Smooth muscle cell (in vitro differentiated cells): ENCODE results near the gene ANKRD7. TPM values are rescaled to one million over a fixed set of nuclear protein-coding genes. Genes with fewer than 3 reads are reported as not detected.

Experiments used
- DNase-seq: peaks from one replicate; lab custom pipeline; 2025; ENCODE audit not compliant: unreplicated experiment; lab: John Stamatoyannopoulos, UW
- H2AFZ ChIP-seq: fragments of 200-600 bp; sonication (generic); 2 replicates; pipeline ENCODE4 v1.6.0; 2016; ENCODE audit warnings: antibody characterized with exemption, low read depth, mild to moderate bottlenecking
- H3F3A ChIP-seq: fragments of 200-600 bp; sonication (generic); 2 replicates; pipeline ENCODE4 v1.6.0; 2017; ENCODE audit warnings: antibody characterized with exemption, low read depth
- H3K27ac ChIP-seq: fragments of 200-600 bp; sonication (generic); 2 replicates; pipeline ENCODE4 v1.5.1; 2016; ENCODE audit warnings: low read depth, mild to moderate bottlenecking
- H3K27me3 ChIP-seq: fragments of 200-600 bp; sonication (generic); 2 replicates; pipeline ENCODE4 v1.6.1; 2016; ENCODE audit warnings: low read depth, mild to moderate bottlenecking
- H3K36me3 ChIP-seq: fragments of 200-600 bp; sonication (generic); 2 replicates; pipeline ENCODE4 v1.5.1; 2016; ENCODE audit warnings: low read depth
- H3K4me1 ChIP-seq: fragments of 200-600 bp; sonication (generic); 2 replicates; pipeline ENCODE4 v1.5.1; 2016; ENCODE audit warnings: low read depth
- H3K4me2 ChIP-seq: fragments of 200-600 bp; sonication (generic); 2 replicates; pipeline ENCODE4 v1.6.0; 2016; ENCODE audit warnings: mild to moderate bottlenecking
- H3K4me3 ChIP-seq: fragments of 200-600 bp; sonication (generic); 2 replicates; pipeline ENCODE4 v1.5.1; 2016; ENCODE audit warnings: mild to moderate bottlenecking
- H3K79me2 ChIP-seq: fragments of 200-600 bp; sonication (generic); 2 replicates; pipeline ENCODE4 v1.6.0; 2016; ENCODE audit warnings: low read depth, mild to moderate bottlenecking
- H3K9ac ChIP-seq: fragments of 200-600 bp; sonication (generic); 2 replicates; pipeline ENCODE4 v1.6.0; 2016; ENCODE audit warnings: low read depth
- H3K9me3 ChIP-seq: fragments of 200-600 bp; sonication (generic); replicated peaks from 2 replicates; pipeline ENCODE4 v1.5.1; 2016; ENCODE audit warnings: low read depth
- H4K20me1 ChIP-seq: fragments of 200-600 bp; sonication (generic); 2 replicates; pipeline ENCODE4 v1.6.0; 2016; ENCODE audit warnings: low read depth
- CTCF ChIP-seq: fragments of 200-600 bp; sonication (generic); IDR thresholded peaks from 2 replicates; pipeline ENCODE4 v1.5.1; 2017; ENCODE audit warnings: borderline replicate concordance, mild to moderate bottlenecking, antibody characterized with exemption; ENCODE audit not compliant: insufficient read depth, poor library complexity, severe bottlenecking
- WGBS: methylation state at CpG from one replicate; pipeline ENCODE4 v1.1.7; 2016; ENCODE audit warnings: low lambda C conversion rate; 5-methylcytosine and 5-hydroxymethylcytosine counted together
- polyA plus RNA-seq: library from polyadenylated mRNA; unstranded; fragments of >200 nt; fragmentation: Nextera tagmentation; extraction: Ambion mirVana; gene quantifications from 2 replicates; pipeline ENCODE4 v1.2.1, GENCODE V29; 2016
- total RNA-seq: library from RNA; depleted of rRNA; stranded (reverse); fragments of >200 nt; gene quantifications from 2 replicates; pipeline ENCODE4 v1.2.3, GENCODE V29; 2014

The ANKRD7 gene
- total and polyA plus RNA-seq, 2 experiments from 2014 or later, result 0.34 TPM; not detected in 1

GRCh38 chr7:118219157-118219512, 5.4 kb upstream of the ANKRD7 start:
- Histone ChIP-seq H4K20me1 (no peaks in the 10 kb centered on the region), H3K4me3 (no peak overlapping the region), H3K27ac (no peak overlapping the region), H3K27me3 (no peaks in the 10 kb centered on the region), H3K9me3 (no peaks in the 10 kb centered on the region), H3K9ac (no peak overlapping the region), H3K4me1 (no peaks in the 10 kb centered on the region), H3K4me2 (no peak overlapping the region), H2AFZ (no peak overlapping the region), H3K36me3 (no peaks in the 10 kb centered on the region), H3K79me2 (no peaks in the 10 kb centered on the region), H3F3A (no peaks in the 10 kb centered on the region)
- 94% methylated on average over 3 of the region's 3 CpGs for WGBS
- DNase-seq, result no peak
- no peak for TF ChIP-seq CTCF

- H3K27me3 ChIP-seq, result no peaks in the 10 kb centered on the region
- H3K4me2 ChIP-seq, result no peak overlapping the region
- no peaks in the 10 kb centered on the region for H3K36me3 ChIP-seq
- no peaks in the 10 kb centered on the region for H3K79me2 ChIP-seq
- H3K4me1 ChIP-seq, result no peaks in the 10 kb centered on the region
- no peaks in the 10 kb centered on the region for H3K9me3 ChIP-seq
- no peak for TF ChIP-seq CTCF
- no peak for DNase-seq
- no peak overlapping the region for H2AFZ ChIP-seq
- no peaks in the 10 kb centered on the region for H3F3A ChIP-seq
- no peak overlapping the region for H3K4me3 ChIP-seq
- no peaks in the 10 kb centered on the region for H4K20me1 ChIP-seq
- no peak overlapping the region for H3K27ac ChIP-seq
- WGBS, result 60% methylated on average over 3 of the region's 3 CpGs
- H3K9ac ChIP-seq, result no peak overlapping the region
Observed at GRCh38 chr7:118220583-118220982, 3.9 kb upstream of the ANKRD7 start.

GRCh38 chr7:118222591-118222990, 1.9 kb upstream of the ANKRD7 start:
- WGBS, result 88% methylated on average over 1 of the region's 1 CpG
- Histone ChIP-seq H3K79me2 (no peaks in the 10 kb centered on the region), H3K4me3 (no peak overlapping the region), H3K9ac (no peak overlapping the region), H3F3A (no peaks in the 10 kb centered on the region), H3K4me1 (no peaks in the 10 kb centered on the region), H3K27me3 (no peaks in the 10 kb centered on the region), H2AFZ (no peak overlapping the region), H3K36me3 (no peaks in the 10 kb centered on the region), H4K20me1 (no peaks in the 10 kb centered on the region), H3K27ac (no peak overlapping the region), H3K9me3 (no peaks in the 10 kb centered on the region), H3K4me2 (no peak overlapping the region)
- TF ChIP-seq CTCF, result no peak
- no peak for DNase-seq

- H3F3A ChIP-seq, result no peaks in the 10 kb centered on the region
- H3K36me3 ChIP-seq, result no peaks in the 10 kb centered on the region
- H2AFZ ChIP-seq, result no peak overlapping the region
- H3K79me2 ChIP-seq, result no peaks in the 10 kb centered on the region
- no peaks in the 10 kb centered on the region for H4K20me1 ChIP-seq
- peaks cover 22% of the 10 kb centered on the region for H3K4me1 ChIP-seq
- H3K4me2 ChIP-seq, result peak overlapping the region; percentile 33
- WGBS, result 63% methylated on average over 1 of the region's 1 CpG
- H3K9ac ChIP-seq, result no peak overlapping the region
- no peak for DNase-seq
- no peak for TF ChIP-seq CTCF
- H3K27ac ChIP-seq, result peak overlapping the region; percentile 3
- no peaks in the 10 kb centered on the region for H3K27me3 ChIP-seq
- H3K4me3 ChIP-seq, result no peak overlapping the region
- no peaks in the 10 kb centered on the region for H3K9me3 ChIP-seq
Observed at GRCh38 chr7:118232837-118233236, 8.3 kb downstream of the ANKRD7 start.
